Measurements from ENCODE around the gene PRKCE. TPM values are rescaled to one million over a fixed set of nuclear protein-coding genes. Genes with fewer than 3 reads are reported as not detected.

The PRKCE gene
- polyA plus RNA-seq, 1 experiment: 16.7 TPM

GRCh38 chr2:45654250-45654649 is 2.8 kb downstream of the PRKCE start:
- Histone ChIP-seq H3K27me3 (ENCODE audit: control insufficient read depth, insufficient read depth, low read length) (no peaks in the 10 kb centered on the region), H3K9me3 (ENCODE audit: control insufficient read depth, insufficient read depth, low read length) (no peaks in the 10 kb centered on the region; the same call in 1 of the 2 replicates), H3K27ac (ENCODE audit: low read depth, low read length) (no peak overlapping the region), H3K4me3 (ENCODE audit: low read depth, low read length) (no peak overlapping the region)
- CTCF ChIA-PET: no interaction called here
- DNase-seq (ENCODE audit: low read depth, low spot score): no peak
- no peak for TF ChIP-seq CTCF (IDR thresholded peaks at IDR 0.05; ENCODE audit: low read depth, low read length)
- POLR2A ChIA-PET: no interaction called here

DNA sequence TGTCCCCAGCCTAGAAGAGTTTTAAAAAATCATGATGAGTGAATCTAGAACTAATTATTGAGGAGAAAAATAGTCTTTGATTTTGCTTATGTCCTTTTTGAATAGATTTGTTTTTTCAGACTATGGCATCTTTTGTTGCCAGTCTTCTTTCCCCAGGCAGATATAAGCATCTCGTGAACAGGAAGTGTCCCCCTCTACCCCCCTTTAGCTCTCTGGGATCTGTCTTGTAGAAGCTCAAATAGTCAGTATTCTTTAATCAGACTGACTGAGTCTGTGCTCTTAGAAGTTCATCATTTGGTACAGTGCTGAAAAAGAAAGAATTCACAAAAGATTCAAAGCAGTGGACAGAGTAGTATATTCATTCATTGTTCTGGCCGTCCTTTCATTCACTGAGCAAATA is 10.4 kb downstream of the PRKCE start:
- DNase-seq (ENCODE audit: low read depth, low spot score): no peak
- H3K27me3 ChIP-seq (ENCODE audit: control insufficient read depth, insufficient read depth, low read length): no peaks in the 10 kb centered on the region
- H3K9me3 ChIP-seq (ENCODE audit: control insufficient read depth, insufficient read depth, low read length): no peaks in the 10 kb centered on the region
- H3K27ac ChIP-seq (ENCODE audit: low read depth, low read length): no peak overlapping the region
- POLR2A ChIA-PET: no interaction called here
- TF ChIP-seq CTCF (IDR thresholded peaks at IDR 0.05; ENCODE audit: low read depth, low read length): no peak
- CTCF ChIA-PET: interaction anchor here (0.7 to 1.6 kb wide), 2 partner anchors 19 to 117 kb away, joined by 3 to 5 read pairs; no protein-coding TSS in a partner anchor
- H3K4me3 ChIP-seq (ENCODE audit: low read depth, low read length): no peak overlapping the region

GRCh38 chr2:45664635-45665261 is 13.3 kb downstream of the PRKCE start:
- CTCF ChIA-PET: interaction anchor here (0.6 to 0.7 kb wide), 2 partner anchors 14 to 271 kb away, joined by 3 read pairs; no protein-coding TSS in a partner anchor
- POLR2A ChIA-PET: interaction anchor here (0.6 kb wide), 1 partner anchor 12 kb away, joined by 3 read pairs; no protein-coding TSS in a partner anchor
- TF ChIP-seq CTCF (IDR thresholded peaks at IDR 0.05; ENCODE audit: low read depth, low read length): no peak
- no peaks in the 10 kb centered on the region for H3K9me3 ChIP-seq (ENCODE audit: control insufficient read depth, insufficient read depth, low read length)
- no peak overlapping the region for H3K27ac ChIP-seq (ENCODE audit: low read depth, low read length)
- no peak overlapping the region for H3K4me3 ChIP-seq (ENCODE audit: low read depth, low read length)
- no peak for DNase-seq (ENCODE audit: low read depth, low spot score)
- H3K27me3 ChIP-seq (ENCODE audit: control insufficient read depth, insufficient read depth, low read length): no peaks in the 10 kb centered on the region

DNA sequence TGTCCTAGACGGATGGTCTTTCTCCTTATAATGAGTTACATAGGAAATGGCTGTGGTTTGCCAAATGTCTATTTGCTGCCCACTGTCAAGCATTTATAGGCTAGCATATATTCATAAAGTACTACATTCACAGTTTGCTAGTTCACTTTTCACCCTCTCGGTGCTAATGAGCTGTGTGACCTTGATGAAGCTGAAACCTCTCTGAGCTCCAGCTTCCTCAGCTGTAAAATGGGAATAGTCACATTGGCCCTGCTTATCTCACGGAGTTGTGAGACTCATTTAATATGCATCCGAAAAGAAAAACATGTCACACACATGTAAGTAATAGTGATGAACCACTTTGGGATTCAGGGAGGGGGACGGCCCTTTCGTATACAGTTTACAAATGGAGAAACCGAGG is 17.0 kb downstream of the PRKCE start:
- no peak for TF ChIP-seq CTCF (IDR thresholded peaks at IDR 0.05; ENCODE audit: low read depth, low read length)

GRCh38 chr2:45669032-45669486 is 17.6 kb downstream of the PRKCE start:
- no peak overlapping the region for H3K4me3 ChIP-seq (ENCODE audit: low read depth, low read length)
- CTCF ChIA-PET: no interaction called here
- DNase-seq (ENCODE audit: low read depth, low spot score): no peak
- no peak for TF ChIP-seq CTCF (IDR thresholded peaks at IDR 0.05; ENCODE audit: low read depth, low read length)
- no peak overlapping the region for H3K27ac ChIP-seq (ENCODE audit: low read depth, low read length)
- no peaks in the 10 kb centered on the region for H3K27me3 ChIP-seq (ENCODE audit: control insufficient read depth, insufficient read depth, low read length)
- POLR2A ChIA-PET: no interaction called here
- H3K9me3 ChIP-seq (ENCODE audit: control insufficient read depth, insufficient read depth, low read length): no peaks in the 10 kb centered on the region

More for the DNA sequence above, 17.0 kb downstream of the PRKCE start:
- no peak overlapping the region for H3K27ac ChIP-seq (ENCODE audit: low read depth, low read length)
- POLR2A ChIA-PET: no interaction called here
- no peak for DNase-seq (ENCODE audit: low read depth, low spot score)
- H3K27me3 ChIP-seq (ENCODE audit: control insufficient read depth, insufficient read depth, low read length): no peaks in the 10 kb centered on the region
- H3K4me3 ChIP-seq (ENCODE audit: low read depth, low read length): no peak overlapping the region
- H3K9me3 ChIP-seq (ENCODE audit: control insufficient read depth, insufficient read depth, low read length): no peaks in the 10 kb centered on the region
- CTCF ChIA-PET: no interaction called here
